ENCODE data around the gene ZNF236. TPM values are rescaled to one million over a fixed set of nuclear protein-coding genes. Genes with fewer than 3 reads are reported as not detected.

The ZNF236 gene
- total and polyA plus RNA-seq, 10 of the 15 experiments (the other 5 are each of a cell fraction or from before 2014, with no cell fraction given): 1.0 to 14.4 (median 5.9) TPM

- SMC1A ChIA-PET (ENCODE audit: uncharacterized antibody, unreplicated experiment): interaction anchor here (0.9 to 5.0 kb wide), 3 partner anchors 11 to 152 kb away, joined by 3 to 37 read pairs (median 3); no protein-coding TSS in a partner anchor
- intact Hi-C loops (cut with micrococcal nuclease; ENCODE audit: unreplicated experiment) (no loop called here), in situ Hi-C loops (cut with MboI) (no loop called here)
- ATAC-seq (no peak), DNase-seq (ENCODE audit: low read depth, low spot score) (no peak), FAIRE-seq (no peak)
- Histone ChIP-seq H4K20me1 (ENCODE audit: control insufficient read depth, insufficient read depth) (no peaks in the 10 kb centered on the region), H3K4me1 (ENCODE audit: control insufficient read depth, insufficient read depth, low read length) (peaks cover 4% of the 10 kb centered on the region; the same call in 1 of the 2 replicates), H3K27ac (ENCODE audit: control insufficient read depth, insufficient read depth) (no peak overlapping the region), H2AFZ (ENCODE audit: control insufficient read depth, low read depth, low read length) (no peak overlapping the region), H3K4me2 (ENCODE audit: control insufficient read depth, insufficient read depth) (no peak overlapping the region), H3K79me2 (ENCODE audit: control insufficient read depth, insufficient read depth, low read length) (peaks cover 9% of the 10 kb centered on the region), H3K27me3 (replicated peaks in 1 of 2; ENCODE audit: control insufficient read depth in 2 of 2, insufficient read depth in 2 of 2, low read length in 1 of 2) (no peaks in the 10 kb centered on the region), H3K4me3 (no peak overlapping the region), H3K9me3 (replicated peaks; ENCODE audit: control insufficient read depth, insufficient read depth, low read length) (peaks cover 3% of the 10 kb centered on the region; the same call in 2 of the 3 replicates), H3K36me3 (ENCODE audit: control insufficient read depth in 2 of 2, insufficient read depth in 2 of 2, low read length in 1 of 2) (peaks cover 2 to 6% of the 10 kb centered on the region in 2 experiments; a peak in 3 of 4 replicates), H3K9ac (ENCODE audit: control insufficient read depth, insufficient read depth, low read length) (no peak overlapping the region)
- 78% methylated on average over 11 of the region's 11 CpGs for WGBS (ENCODE audit: insufficient coverage, insufficient replicate concordance, low lambda C conversion rate, missing lambda C conversion rate)
- no peak for TF ChIP-seq RAD51 (IDR thresholded peaks at IDR 0.05)
- no peak for TF ChIP-seq WRNIP1 (IDR thresholded peaks at IDR 0.05; ENCODE audit: borderline replicate concordance, low read depth, low read length)
- no peak for TF ChIP-seq GABPA (IDR thresholded peaks at IDR 0.05; ENCODE audit: low read depth)
- TF ChIP-seq CBFB (IDR thresholded peaks at IDR 0.05; ENCODE audit: low read depth): no peak
- 0 out of 3 replicates have a peak, but pooled peaks of 1 of the 2 experiments have one; percentile 34 for TF ChIP-seq EGR1 (IDR thresholded peaks at IDR 0.05; ENCODE audit: borderline replicate concordance in 1 of 2, low read depth in 2 of 2, low read length in 2 of 2)
- TF ChIP-seq EP300 (IDR thresholded peaks at IDR 0.05; ENCODE audit: borderline replicate concordance in 1 of 2, control insufficient read depth in 1 of 2, low read depth in 2 of 2, low read length in 2 of 2): no peak
- POLR2A ChIA-PET: interaction anchor here (0.6 kb wide), 1 partner anchor 171 kb away, joined by 3 read pairs; no protein-coding TSS in a partner anchor
- RAD21 ChIA-PET (ENCODE audit: unreplicated experiment): no interaction called here
- no TSS peak for BruUV-seq (replicated peaks)
- CTCF ChIA-PET: interaction anchor here (0.9 to 15.3 kb wide), 4 partner anchors 8 to 241 kb away, joined by 3 to 208 read pairs (median 4); no protein-coding TSS in a partner anchor
Measured at GRCh38 chr18:76970770-76971559, 148.6 kb downstream of the ZNF236 start.
